ENCODE data around the gene MMP25.

- TF ChIP-seq MAX (IDR thresholded peaks at IDR 0.05; ENCODE audit: low read depth) (no peak), FOSL2 (IDR thresholded peaks at IDR 0.05; ENCODE audit: borderline replicate concordance, low read depth) (no peak), CTCF (IDR thresholded peaks at IDR 0.05) (no peak), FOXM1 (IDR thresholded peaks at IDR 0.05; ENCODE audit: low read depth) (no peak), POLR2AphosphoS5 (IDR thresholded peaks at IDR 0.05; ENCODE audit: low read depth, low read length) (no peak), RCOR1 (IDR thresholded peaks at IDR 0.05; ENCODE audit: low read length) (no peak), EP300 (IDR thresholded peaks at IDR 0.05; ENCODE audit: borderline replicate concordance in 1 of 2, low read depth in 1 of 2, low read length in 1 of 2) (no peak), USF1 (IDR thresholded peaks at IDR 0.05; ENCODE audit: borderline replicate concordance, low read depth) (no peak), MXI1 (IDR thresholded peaks at IDR 0.05; ENCODE audit: low read depth, low read length) (no peak), PBX3 (IDR thresholded peaks at IDR 0.05) (no peak), YY1 (IDR thresholded peaks at IDR 0.05; ENCODE audit: low read depth) (no peak), USF2 (IDR thresholded peaks at IDR 0.05; ENCODE audit: borderline replicate concordance, low read depth, low read length) (no peak)
Observed at GRCh38 chr16:3025032-3026002, 21.0 kb upstream of the MMP25 start.

Data from SK-N-SH (cell line).